ENCODE data around the gene ZCCHC12.

- no peak for TF ChIP-seq CTCF (IDR thresholded peaks at IDR 0.05)
- TF ChIP-seq POLR2A (IDR thresholded peaks at IDR 0.05): no peak
- TF ChIP-seq POLR2AphosphoS5 (IDR thresholded peaks at IDR 0.05): no peak
- no peak for TF ChIP-seq EP300 (IDR thresholded peaks at IDR 0.05; ENCODE audit: low read depth)
Measured at GRCh38 chrX:118865231-118865630, 41.6 kb downstream of the ZCCHC12 start.
